LNCaP clone FGC (cell line): ENCODE results near the gene UBE2C.

Experiments
- DNase-seq: peaks from one replicate; pipeline ENCODE4 v3.0.0-alpha.2; 2011; ENCODE audit warnings: low read depth
- H3K4me3 ChIP-seq: 2 replicates; pipeline ENCODE4 v1.5.1; 2011; ENCODE audit warnings: mild to moderate bottlenecking, low read depth, low read length, control low read depth
- TF ChIP-seq, protein P1 (sequence below): IDR thresholded peaks from 2 replicates; pipeline ENCODE4 v1.5.1; 2012; ENCODE audit warnings: mild to moderate bottlenecking; ENCODE audit not compliant: control insufficient read depth, insufficient read depth; ENCODE audit errors: extremely low read depth

UBE2C gene

GRCh38 chr20:45798935-45799642 lies 13.4 kb upstream of the UBE2C start:
- no peak overlapping the region for H3K4me3 ChIP-seq
- TF ChIP-seq, protein P1, sequence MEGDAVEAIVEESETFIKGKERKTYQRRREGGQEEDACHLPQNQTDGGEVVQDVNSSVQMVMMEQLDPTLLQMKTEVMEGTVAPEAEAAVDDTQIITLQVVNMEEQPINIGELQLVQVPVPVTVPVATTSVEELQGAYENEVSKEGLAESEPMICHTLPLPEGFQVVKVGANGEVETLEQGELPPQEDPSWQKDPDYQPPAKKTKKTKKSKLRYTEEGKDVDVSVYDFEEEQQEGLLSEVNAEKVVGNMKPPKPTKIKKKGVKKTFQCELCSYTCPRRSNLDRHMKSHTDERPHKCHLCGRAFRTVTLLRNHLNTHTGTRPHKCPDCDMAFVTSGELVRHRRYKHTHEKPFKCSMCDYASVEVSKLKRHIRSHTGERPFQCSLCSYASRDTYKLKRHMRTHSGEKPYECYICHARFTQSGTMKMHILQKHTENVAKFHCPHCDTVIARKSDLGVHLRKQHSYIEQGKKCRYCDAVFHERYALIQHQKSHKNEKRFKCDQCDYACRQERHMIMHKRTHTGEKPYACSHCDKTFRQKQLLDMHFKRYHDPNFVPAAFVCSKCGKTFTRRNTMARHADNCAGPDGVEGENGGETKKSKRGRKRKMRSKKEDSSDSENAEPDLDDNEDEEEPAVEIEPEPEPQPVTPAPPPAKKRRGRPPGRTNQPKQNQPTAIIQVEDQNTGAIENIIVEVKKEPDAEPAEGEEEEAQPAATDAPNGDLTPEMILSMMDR, result peak; percentile 61
- DNase-seq, result no peak

DNA sequence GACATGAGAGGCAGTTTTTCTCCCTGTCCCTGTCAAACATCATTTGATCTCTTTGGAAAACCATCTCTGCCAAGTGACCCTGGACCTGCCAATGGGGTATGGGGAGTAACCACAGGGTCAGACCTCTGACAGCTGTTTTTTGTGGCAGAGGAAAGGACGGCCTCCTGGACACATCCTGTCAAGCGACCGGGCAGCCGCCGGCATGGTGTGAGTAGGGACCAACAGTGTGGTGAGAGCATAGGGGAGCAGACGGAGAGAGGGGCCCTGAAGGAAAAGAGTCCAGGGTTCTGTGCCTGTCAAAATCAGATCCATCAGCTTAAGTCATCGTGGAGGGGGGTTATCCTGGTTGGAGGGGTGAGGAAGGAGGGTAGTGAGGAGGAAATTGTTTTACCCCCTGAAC lies 10.6 kb upstream of the UBE2C start:
- DNase-seq, result no peak
- no peak overlapping the region for H3K4me3 ChIP-seq
- TF ChIP-seq, protein P1, result no peak

DNA sequence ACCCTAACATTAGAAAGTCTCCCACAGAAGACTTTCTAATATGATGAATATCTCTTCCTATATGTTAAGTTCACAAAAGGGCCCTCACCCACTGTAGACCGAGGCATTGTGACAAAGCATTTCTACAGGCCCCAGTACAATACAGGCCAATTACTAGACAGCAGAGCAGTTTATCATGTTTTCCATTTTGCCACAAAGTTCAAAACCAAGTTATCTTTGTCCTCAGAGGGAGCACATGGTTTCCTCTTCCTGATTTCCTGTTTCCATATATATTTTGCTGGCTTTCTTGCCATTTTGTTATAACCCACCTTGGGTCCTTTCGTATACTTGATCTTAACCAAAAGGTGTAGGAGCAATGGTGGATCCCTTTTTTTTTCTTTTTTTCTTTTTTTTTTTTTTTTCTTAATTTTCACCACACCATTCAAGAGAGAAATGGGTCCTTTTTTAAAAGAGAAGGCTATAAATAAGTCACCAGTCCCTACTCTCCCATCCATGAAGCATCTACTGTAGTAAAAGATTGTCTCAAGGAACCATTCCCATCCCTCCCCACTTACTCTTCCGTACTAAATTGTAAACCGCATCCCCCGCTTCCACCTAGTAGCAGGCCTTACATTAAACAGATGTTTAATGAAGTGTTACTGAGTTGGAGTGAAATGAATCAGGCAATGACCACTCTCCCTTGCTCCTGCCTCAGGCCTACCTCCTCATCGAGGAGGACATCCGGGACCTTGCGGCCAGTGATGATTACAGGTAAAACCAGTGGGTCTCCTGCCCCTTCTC lies 2.1 kb upstream of the UBE2C start:
- DNase-seq, result no peak
- TF ChIP-seq, protein P1, result no peak
- H3K4me3 ChIP-seq, result no peak overlapping the region

DNA sequence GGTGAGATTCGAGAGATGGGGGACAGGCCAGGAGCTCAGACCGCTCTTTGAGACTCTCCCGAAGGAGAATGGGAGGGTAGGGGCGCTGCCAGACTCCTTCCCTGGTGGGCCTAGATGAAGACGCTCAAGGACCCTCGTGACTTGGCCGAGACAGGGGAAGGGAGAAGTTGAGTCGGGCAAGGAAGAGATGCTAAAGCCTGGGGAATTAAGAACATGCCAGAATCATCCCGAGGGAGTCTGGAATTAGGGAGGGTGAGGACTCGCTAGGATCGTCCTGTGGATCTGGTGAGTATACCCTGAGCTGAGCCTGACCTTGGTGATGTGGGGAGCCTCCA lies 529 bp downstream of the UBE2C start:
- peak overlapping the region; percentile 66 for H3K4me3 ChIP-seq

DNA sequence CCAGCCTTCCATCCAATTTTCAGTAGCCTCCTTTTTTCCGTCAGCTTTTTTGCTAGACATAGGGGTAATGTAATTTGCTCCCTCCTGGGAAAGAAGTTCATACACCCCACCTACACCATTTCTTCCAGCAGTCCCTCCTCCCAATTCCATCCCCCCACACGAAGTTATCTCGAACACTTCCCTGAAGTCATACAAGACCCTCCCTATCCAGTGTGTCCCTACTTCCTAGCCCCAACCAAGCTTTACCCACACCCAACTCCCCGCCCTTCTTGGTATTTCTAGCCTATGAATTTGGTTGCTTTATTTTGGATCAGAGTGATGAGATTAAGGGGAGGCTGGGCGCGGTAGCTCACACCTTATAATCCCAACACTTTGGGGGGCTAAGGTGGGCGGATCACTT lies 1.0 kb downstream of the UBE2C start:
- H3K4me3 ChIP-seq, result peak overlapping the region; percentile 66
- no peak for DNase-seq
- TF ChIP-seq, protein P1, result no peak

More for the DNA sequence above, 529 bp downstream of the UBE2C start:
- TF ChIP-seq, protein P1, result no peak
- DNase-seq, result no peak

DNA sequence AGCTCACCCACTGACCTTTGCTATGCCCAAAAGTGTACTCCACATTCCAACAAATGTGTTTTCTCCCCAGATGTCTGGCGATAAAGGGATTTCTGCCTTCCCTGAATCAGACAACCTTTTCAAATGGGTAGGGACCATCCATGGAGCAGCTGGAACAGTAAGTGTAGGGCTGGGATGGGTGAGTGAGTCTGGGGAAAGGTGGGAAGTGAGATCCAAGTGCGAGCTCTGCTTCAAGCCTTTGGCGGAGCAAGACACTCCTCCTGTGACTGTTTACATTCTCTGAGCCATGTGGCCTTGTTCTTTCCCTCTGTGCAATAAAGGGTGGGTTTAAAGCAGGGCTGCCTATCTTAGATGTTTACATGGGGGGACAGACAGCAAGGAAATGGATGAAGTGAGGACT lies 1.9 kb downstream of the UBE2C start:
- H3K4me3 ChIP-seq, result no peak overlapping the region
- TF ChIP-seq, protein P1, result no peak

More for the DNA sequence above, 1.9 kb downstream of the UBE2C start:
- no peak for DNase-seq
